Esophagus squamous epithelium (tissue), 5 donors: ENCODE results near the gene SLC26A3. TPM values are rescaled to one million over a fixed set of nuclear protein-coding genes. Genes with fewer than 3 reads are reported as not detected.

ENCODE experiments used
- DNase-seq: peaks from one replicate; lab custom pipeline; 2025; lab: John Stamatoyannopoulos, UW
- H3K27ac ChIP-seq, 4 donors: fragments of 200-600 bp; sonication (generic); one replicate each; pipeline ENCODE4 v1.5.1; 2016 to 2019; ENCODE audit warnings: mild to moderate bottlenecking in 1 of 4
- H3K27me3 ChIP-seq, 4 donors: fragments of 200-600 bp; sonication (generic); 1 replicate in 3 of 4; 2 replicates in 1 of 4; pipeline versions ENCODE4 v1.5.1 to v1.6.0; 2017 to 2021; ENCODE audit warnings: antibody characterized with exemption in 1 of 4
- H3K36me3 ChIP-seq, 3 donors: fragments of 200-600 bp; sonication (generic); one replicate each; pipeline ENCODE4 v1.5.1; 2016 to 2019
- H3K4me1 ChIP-seq, 3 donors: fragments of 200-600 bp; sonication (generic); one replicate each; pipeline ENCODE4 v1.5.1; 2017 to 2019
- H3K4me3 ChIP-seq, 4 donors: fragments of 200-600 bp; sonication (generic); 1 replicate in 3 of 4; 2 replicates in 1 of 4; pipeline ENCODE4 v1.5.1; 2016 to 2019; ENCODE audit warnings: mild to moderate bottlenecking in 2 of 4, moderate library complexity in 1 of 4
- H3K9me3 ChIP-seq, 3 donors: fragments of 200-600 bp; sonication (generic); one replicate each; pipeline ENCODE4 v1.5.1; 2016 to 2019
- CTCF ChIP-seq, 6 experiments: fragments of 450-650 bp in 4 of 6; fragments of 200-600 bp in 2 of 6; sonication (generic) in 2 of 6; IDR thresholded peaks; one replicate each; pipeline ENCODE4 v1.5.1; 2016 to 2019; ENCODE audit warnings: antibody characterized with exemption in 6 of 6, mild to moderate bottlenecking in 4 of 6, moderate library complexity in 4 of 6
- POLR2A ChIP-seq, 4 donors: fragments of 450-650 bp; IDR thresholded peaks; one replicate each; pipeline ENCODE4 v1.6.1; 2017; ENCODE audit warnings: antibody characterized with exemption in 4 of 4, mild to moderate bottlenecking in 4 of 4, moderate library complexity in 3 of 4
- WGBS, 2 donors: methylation state at CpG; one replicate each; pipeline ENCODE4 v1.1.5; 2018; 5-methylcytosine and 5-hydroxymethylcytosine counted together
- intact Hi-C: fragments of 100-400 bp; cut with DNase I; formaldehyde crosslinking; loops from one replicate; pipeline ENCODE4 v1.15.0; 2022
- total RNA-seq, 4 donors: library from RNA; depleted of rRNA; stranded (reverse); fragments of >200 nt; gene quantifications; one replicate each; pipeline ENCODE4 v1.1.0, GENCODE V29; 2016
- donor health status: DM: yes; HTN: yes; CAD: no.

The SLC26A3 gene
- total RNA-seq, 4 donors from 2014 or later = not detected

GRCh38 chr7:107726356-107727130, 76.5 kb downstream of the SLC26A3 start:
- WGBS, 2 donors = 51 to 57% methylated on average over 2 to 3 of the region's 3 CpGs
- TF ChIP-seq POLR2A (IDR thresholded peaks at IDR 0.05) (no peak), CTCF (IDR thresholded peaks at IDR 0.05) (no peak)
- Histone ChIP-seq H3K4me3 (no peak overlapping the region), H3K27me3 (peaks cover 0 to 20% (median 0%) of the 10 kb centered on the region in 4 donors), H3K36me3 (no peaks in the 10 kb centered on the region), H3K4me1 (no peaks in the 10 kb centered on the region), H3K27ac (no peak overlapping the region), H3K9me3 (no peaks in the 10 kb centered on the region)
- intact Hi-C loops = loop anchor here (10.0 kb wide), 1 partner anchor 572 kb away; no protein-coding TSS in a partner anchor
- DNase-seq = no peak

- Histone ChIP-seq H3K9me3 (no peaks in the 10 kb centered on the region), H3K27ac (no peak overlapping the region), H3K4me3 (no peak overlapping the region), H3K4me1 (no peaks in the 10 kb centered on the region), H3K36me3 (no peaks in the 10 kb centered on the region), H3K27me3 (peaks cover 0 to 20% (median 0%) of the 10 kb centered on the region in 4 donors)
- TF ChIP-seq CTCF (IDR thresholded peaks at IDR 0.05) (peak; percentile 45 to 76 (median 60)), POLR2A (IDR thresholded peaks at IDR 0.05) (no peak)
- intact Hi-C loops = loop anchor here (10.0 kb wide), 1 partner anchor 570 kb away; no protein-coding TSS in a partner anchor
- DNase-seq = no peak
- 18 to 20% methylated on average over 4 of the region's 4 CpGs for WGBS, 2 donors
Observed at GRCh38 chr7:107725138-107725740, 77.8 kb downstream of the SLC26A3 start.

GRCh38 chr7:107723255-107723654, 79.8 kb downstream of the SLC26A3 start:
- Histone ChIP-seq H3K9me3 (no peaks in the 10 kb centered on the region), H3K4me3 (no peak overlapping the region), H3K36me3 (no peaks in the 10 kb centered on the region), H3K4me1 (no peaks in the 10 kb centered on the region), H3K27me3 (peaks cover 0 to 10% (median 0%) of the 10 kb centered on the region in 4 donors), H3K27ac (no peak overlapping the region)
- no peak for DNase-seq
- TF ChIP-seq POLR2A (IDR thresholded peaks at IDR 0.05) (no peak), CTCF (IDR thresholded peaks at IDR 0.05) (no peak)
- intact Hi-C loops = loop anchor here (5.0 to 10.0 kb wide), 2 partner anchors 261 to 568 kb away; no protein-coding TSS in a partner anchor
- WGBS, 2 donors = 69 to 89% methylated on average over 2 of the region's 2 CpGs

- TF ChIP-seq POLR2A (IDR thresholded peaks at IDR 0.05) = no peak
- TF ChIP-seq CTCF (IDR thresholded peaks at IDR 0.05) = no peak
- H3K4me3 ChIP-seq = no peak overlapping the region
- H3K36me3 ChIP-seq = no peaks in the 10 kb centered on the region
- no peak for DNase-seq
- no peaks in the 10 kb centered on the region for H3K9me3 ChIP-seq
- WGBS, 2 donors = 18 to 25% methylated on average over 1 of the region's 1 CpG
- no peaks in the 10 kb centered on the region for H3K27me3 ChIP-seq
- H3K27ac ChIP-seq = no peak overlapping the region
- intact Hi-C loops = loop anchor here (5.0 to 10.0 kb wide), 2 partner anchors 259 to 566 kb away; no protein-coding TSS in a partner anchor
- no peaks in the 10 kb centered on the region for H3K4me1 ChIP-seq
Observed at GRCh38 chr7:107721286-107721685, 81.7 kb downstream of the SLC26A3 start.
